ENCODE results near the gene TREX2.

The TREX2 gene

GRCh38 chrX:153448556-153449367 is 2.9 kb upstream of the TREX2 start:
- DNase-seq (ENCODE audit: low read depth, low spot score), result no peak
- Histone ChIP-seq H3K9ac (ENCODE audit: insufficient read length) (no peak overlapping the region), H3K27ac (no peak overlapping the region), H3K36me3 (ENCODE audit: insufficient read depth, low read length) (no peaks in the 10 kb centered on the region), H3K9me3 (ENCODE audit: low read depth, low read length) (no peaks in the 10 kb centered on the region), H3K4me3 (no peak overlapping the region)
- TF ChIP-seq EZH2 (IDR thresholded peaks at IDR 0.05) (no peak), FOXP2 (optimal IDR thresholded peaks at IDR 0.05; ENCODE audit: control extremely low read depth, extremely low read length, insufficient read depth) (no peak), POLR2AphosphoS5 (IDR thresholded peaks at IDR 0.05; ENCODE audit: borderline replicate concordance, low read depth, low read length) (no peak)

GRCh38 chrX:153447581-153447960 is 1.7 kb upstream of the TREX2 start:
- no peak for DNase-seq (ENCODE audit: low read depth, low spot score)
- H3K9me3 ChIP-seq (ENCODE audit: low read depth, low read length), result no peaks in the 10 kb centered on the region
- TF ChIP-seq EZH2 (IDR thresholded peaks at IDR 0.05) (no peak), FOXP2 (optimal IDR thresholded peaks at IDR 0.05; ENCODE audit: control extremely low read depth, extremely low read length, insufficient read depth) (no peak), POLR2AphosphoS5 (IDR thresholded peaks at IDR 0.05; ENCODE audit: borderline replicate concordance, low read depth, low read length) (no peak)
- H3K9ac ChIP-seq (ENCODE audit: insufficient read length), result no peak overlapping the region
- H3K27ac ChIP-seq, result no peak overlapping the region
- no peaks in the 10 kb centered on the region for H3K36me3 ChIP-seq (ENCODE audit: insufficient read depth, low read length)
- no peak overlapping the region for H3K4me3 ChIP-seq

DNA sequence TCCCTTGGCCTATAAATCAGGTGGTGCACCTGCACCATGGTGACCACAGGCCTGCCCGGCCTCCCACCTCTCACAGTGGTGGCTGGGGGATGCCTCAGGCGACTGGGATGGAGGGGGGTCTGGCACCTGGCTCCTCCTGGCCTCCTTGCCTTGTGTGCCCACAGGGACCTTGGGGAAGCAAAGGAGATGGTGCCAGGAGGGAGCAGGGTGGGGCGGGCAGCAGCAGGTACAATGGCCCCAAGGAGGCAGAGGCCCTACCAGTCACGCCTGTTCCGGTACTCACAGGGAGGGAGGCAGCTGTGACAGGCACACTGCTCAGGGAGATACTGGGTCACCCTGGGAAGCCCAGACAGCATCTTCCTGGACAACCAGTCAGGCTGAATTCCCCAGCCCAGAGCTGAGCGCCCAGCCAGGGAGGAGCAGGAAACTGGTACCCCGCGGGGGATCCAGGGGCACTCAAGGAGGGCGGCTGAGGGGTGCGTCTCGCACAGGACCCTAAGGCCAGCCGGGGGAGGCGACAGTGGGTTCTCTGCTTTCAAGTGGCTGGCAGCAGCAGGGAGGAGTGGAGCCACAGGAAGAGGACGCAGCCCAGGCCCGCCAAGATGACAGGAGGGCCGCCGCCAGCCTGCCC is 1.2 kb upstream of the TREX2 start:
- no peak for TF ChIP-seq FOXP2 (optimal IDR thresholded peaks at IDR 0.05; ENCODE audit: control extremely low read depth, extremely low read length, insufficient read depth)
- TF ChIP-seq POLR2AphosphoS5 (IDR thresholded peaks at IDR 0.05; ENCODE audit: borderline replicate concordance, low read depth, low read length), result no peak
- TF ChIP-seq EZH2 (IDR thresholded peaks at IDR 0.05), result no peak
- H3K27ac ChIP-seq, result no peak overlapping the region
- H3K4me3 ChIP-seq, result no peak overlapping the region
- no peak for DNase-seq (ENCODE audit: low read depth, low spot score)
- H3K36me3 ChIP-seq (ENCODE audit: insufficient read depth, low read length), result no peaks in the 10 kb centered on the region
- H3K9me3 ChIP-seq (ENCODE audit: low read depth, low read length), result no peaks in the 10 kb centered on the region
- H3K9ac ChIP-seq (ENCODE audit: insufficient read length), result no peak overlapping the region

DNA sequence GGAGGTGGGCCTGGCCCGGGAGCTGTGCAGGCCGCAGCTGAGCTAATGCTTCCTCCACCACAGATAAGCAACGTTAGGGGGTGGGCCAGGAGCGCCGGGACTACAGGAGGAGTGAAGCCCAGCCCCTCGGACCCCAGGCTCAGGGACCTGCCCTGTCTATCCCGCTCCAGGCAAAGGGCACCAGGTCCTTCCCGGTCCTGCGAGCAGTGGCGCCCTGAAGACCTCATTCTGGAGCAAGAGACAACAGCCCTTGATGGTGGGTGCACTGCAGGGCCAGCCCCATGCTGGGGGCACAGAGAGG is 730 bp upstream of the TREX2 start:
- Histone ChIP-seq H3K4me3 (no peak overlapping the region), H3K9me3 (ENCODE audit: low read depth, low read length) (no peaks in the 10 kb centered on the region), H3K36me3 (ENCODE audit: insufficient read depth, low read length) (no peaks in the 10 kb centered on the region), H3K9ac (ENCODE audit: insufficient read length) (no peak overlapping the region), H3K27ac (no peak overlapping the region)
- no peak for DNase-seq (ENCODE audit: low read depth, low spot score)
- TF ChIP-seq EZH2 (IDR thresholded peaks at IDR 0.05) (no peak), POLR2AphosphoS5 (IDR thresholded peaks at IDR 0.05; ENCODE audit: borderline replicate concordance, low read depth, low read length) (no peak), FOXP2 (optimal IDR thresholded peaks at IDR 0.05; ENCODE audit: control extremely low read depth, extremely low read length, insufficient read depth) (no peak)

- H3K9me3 ChIP-seq (ENCODE audit: low read depth, low read length), result no peaks in the 10 kb centered on the region
- H3K27ac ChIP-seq, result no peak overlapping the region
- H3K4me3 ChIP-seq, result no peak overlapping the region
- no peak overlapping the region for H3K9ac ChIP-seq (ENCODE audit: insufficient read length)
- DNase-seq (ENCODE audit: low read depth, low spot score), result no peak
- no peaks in the 10 kb centered on the region for H3K36me3 ChIP-seq (ENCODE audit: insufficient read depth, low read length)
- TF ChIP-seq FOXP2 (optimal IDR thresholded peaks at IDR 0.05; ENCODE audit: control extremely low read depth, extremely low read length, insufficient read depth), result no peak
- no peak for TF ChIP-seq POLR2AphosphoS5 (IDR thresholded peaks at IDR 0.05; ENCODE audit: borderline replicate concordance, low read depth, low read length)
- TF ChIP-seq EZH2 (IDR thresholded peaks at IDR 0.05), result no peak
Measured at GRCh38 chrX:153445106-153445855, 575 bp downstream of the TREX2 start.

- TF ChIP-seq POLR2AphosphoS5 (IDR thresholded peaks at IDR 0.05; ENCODE audit: borderline replicate concordance, low read depth, low read length), result no peak
- no peak for DNase-seq (ENCODE audit: low read depth, low spot score)
- Histone ChIP-seq H3K9ac (ENCODE audit: insufficient read length) (no peak overlapping the region), H3K4me3 (no peak overlapping the region), H3K27ac (no peak overlapping the region), H3K9me3 (ENCODE audit: low read depth, low read length) (no peaks in the 10 kb centered on the region), H3K36me3 (ENCODE audit: insufficient read depth, low read length) (no peaks in the 10 kb centered on the region)
Measured at GRCh38 chrX:153444333-153445011, 1.4 kb downstream of the TREX2 start.

DNA sequence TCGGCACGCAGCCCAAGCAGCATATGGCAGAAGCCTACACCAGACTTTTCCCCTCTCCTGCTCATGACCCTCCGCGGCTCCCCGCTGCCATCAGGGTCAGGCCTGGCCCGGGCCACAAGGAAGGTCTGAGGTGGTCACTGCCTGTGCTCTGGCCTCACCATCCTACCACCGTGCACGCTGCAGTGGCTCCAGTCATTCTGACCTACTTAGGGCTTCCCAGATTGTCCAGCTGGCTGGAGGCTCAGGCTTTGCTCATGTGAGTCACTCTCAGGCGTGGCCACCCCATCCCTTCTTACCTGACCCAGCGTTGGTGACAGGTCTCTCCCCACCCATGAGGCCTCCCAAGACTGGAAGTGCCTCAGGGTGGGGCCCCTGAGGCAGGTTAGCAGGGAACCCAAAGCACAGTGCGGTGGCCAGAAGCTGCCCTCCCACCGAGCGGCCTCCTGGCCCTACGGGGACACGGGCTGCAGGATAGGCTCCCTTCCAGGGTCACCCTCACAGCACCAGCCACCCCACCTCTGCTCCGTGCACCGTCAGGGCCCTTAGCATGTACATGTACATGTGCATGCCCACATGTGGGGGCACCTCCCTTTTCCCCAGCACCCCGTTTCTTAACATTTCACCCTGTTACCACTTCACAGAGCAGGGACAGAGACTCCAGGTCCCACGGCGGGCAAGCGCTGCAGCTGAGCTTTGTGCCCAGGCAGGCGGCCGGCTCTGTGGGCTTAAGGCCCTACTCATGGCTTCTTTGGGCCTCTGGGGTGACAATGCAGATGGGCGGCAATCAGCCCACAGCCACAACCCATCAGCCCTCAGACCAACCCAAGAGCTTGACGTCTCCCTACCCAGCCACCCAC is 2.2 kb downstream of the TREX2 start:
- no peak for TF ChIP-seq POLR2AphosphoS5 (IDR thresholded peaks at IDR 0.05; ENCODE audit: borderline replicate concordance, low read depth, low read length)
- no peak overlapping the region for H3K27ac ChIP-seq
- H3K9ac ChIP-seq (ENCODE audit: insufficient read length), result no peak overlapping the region
- no peaks in the 10 kb centered on the region for H3K9me3 ChIP-seq (ENCODE audit: low read depth, low read length)
- no peaks in the 10 kb centered on the region for H3K36me3 ChIP-seq (ENCODE audit: insufficient read depth, low read length)
- H3K4me3 ChIP-seq, result no peak overlapping the region
- no peak for DNase-seq (ENCODE audit: low read depth, low spot score)
